Superior temporal gyrus (tissue), 1 donor: Measurements from ENCODE around the gene FAM186B.

Experiments used
- DNase-seq: peaks from one replicate; pipeline ENCODE4 v3.0.0-alpha.2; 2016; ENCODE audit errors: extremely low spot score

The FAM186B gene

DNA sequence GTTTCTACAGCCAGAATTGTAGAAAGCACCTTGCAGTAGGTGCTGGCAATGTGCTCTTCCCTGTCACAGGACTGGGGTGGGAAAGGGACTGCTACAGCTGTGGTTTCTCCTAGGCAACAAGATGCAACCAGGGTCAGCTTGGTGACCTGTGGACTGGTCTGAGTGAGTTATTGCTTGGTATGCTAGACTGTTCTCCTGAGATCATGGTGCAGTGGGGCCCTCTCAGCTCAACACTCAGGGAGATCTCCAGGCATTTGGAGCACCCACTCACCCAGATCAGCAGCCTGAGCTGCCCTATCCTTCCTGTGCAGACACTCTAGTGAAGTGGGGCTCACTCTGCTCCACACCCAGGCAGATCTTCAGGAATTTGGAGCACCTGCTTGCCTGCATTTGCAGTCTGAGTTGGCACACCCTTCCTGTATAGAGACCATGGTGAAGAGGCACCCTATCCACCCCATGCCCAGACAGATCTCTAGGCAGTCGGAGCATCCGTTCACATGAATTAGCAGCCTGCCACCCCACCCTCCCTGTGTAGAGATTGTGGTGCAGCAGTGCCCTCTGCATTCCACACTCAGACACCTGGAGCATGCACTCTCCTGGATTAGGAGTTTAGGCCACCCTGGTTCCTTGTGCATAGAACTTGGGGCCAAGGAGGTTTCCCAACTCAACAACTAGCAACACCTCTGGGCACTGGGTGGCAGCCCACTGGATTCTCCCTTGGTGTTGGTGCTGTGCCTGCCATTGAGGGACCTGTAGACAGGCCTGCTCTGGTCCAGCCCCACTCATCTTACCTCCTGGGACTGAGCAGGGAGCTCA lies 3.8 kb upstream of the FAM186B start:
- no peak for DNase-seq

DNA sequence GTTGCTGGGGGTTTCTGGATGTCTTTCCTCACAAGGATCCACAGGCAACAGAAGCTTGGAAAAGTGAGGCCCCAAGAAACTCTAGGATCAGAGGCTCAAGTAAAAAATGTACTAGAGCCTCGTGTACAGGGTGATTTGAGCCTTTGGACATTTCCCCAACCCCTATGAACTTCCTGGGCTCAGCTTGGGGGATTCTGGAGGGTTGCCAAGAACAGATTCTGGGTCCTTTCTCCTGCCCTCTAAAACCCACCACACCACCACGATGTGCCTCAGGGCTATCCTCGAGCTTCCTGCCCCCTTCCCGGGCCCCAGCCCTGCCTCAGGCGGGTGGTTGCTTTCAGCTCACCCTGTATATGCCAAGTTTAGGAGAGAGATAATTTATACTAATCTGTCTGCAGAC lies 583 bp downstream of the FAM186B start:
- no peak for DNase-seq

DNA sequence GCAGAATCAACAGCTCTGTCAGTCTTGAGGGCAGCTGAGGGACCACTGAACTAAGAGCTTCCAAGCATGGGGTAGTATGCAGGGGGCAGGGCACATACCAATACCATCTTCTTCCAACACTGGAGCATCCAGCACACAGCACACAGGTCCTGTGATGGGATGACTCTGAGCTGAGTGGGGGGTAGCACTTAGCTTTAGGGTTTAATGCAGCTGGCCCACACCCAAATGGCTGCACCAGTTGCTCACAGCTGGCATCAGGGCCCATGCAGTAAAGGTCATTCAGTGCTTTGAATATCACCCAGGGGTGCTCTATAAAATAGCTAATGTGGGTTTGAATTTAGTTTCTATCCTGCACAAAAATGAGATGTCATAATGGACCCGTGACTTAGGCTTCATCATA lies 1.7 kb downstream of the FAM186B start:
- DNase-seq = no peak

DNA sequence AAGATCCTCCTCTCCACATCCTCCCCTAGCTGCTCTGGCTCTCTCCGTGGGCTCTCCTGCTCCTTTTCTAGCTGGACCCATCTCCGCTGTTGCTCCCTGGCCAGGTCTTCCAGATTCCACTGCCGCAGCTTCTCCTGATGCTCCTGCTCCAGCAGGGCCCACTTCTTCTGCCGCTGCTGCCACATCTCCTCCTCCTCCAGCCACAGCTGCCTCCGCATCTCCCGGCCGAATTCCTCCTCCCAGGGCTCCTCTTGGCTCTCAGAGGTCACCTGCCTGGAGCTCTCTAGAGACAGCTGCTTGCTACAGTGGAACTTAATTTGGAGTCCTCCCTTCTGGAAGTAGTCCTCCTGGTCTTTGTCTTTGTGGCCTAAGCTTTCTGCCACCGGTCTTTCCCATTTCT lies 5.5 kb downstream of the FAM186B start:
- no peak for DNase-seq

DNA sequence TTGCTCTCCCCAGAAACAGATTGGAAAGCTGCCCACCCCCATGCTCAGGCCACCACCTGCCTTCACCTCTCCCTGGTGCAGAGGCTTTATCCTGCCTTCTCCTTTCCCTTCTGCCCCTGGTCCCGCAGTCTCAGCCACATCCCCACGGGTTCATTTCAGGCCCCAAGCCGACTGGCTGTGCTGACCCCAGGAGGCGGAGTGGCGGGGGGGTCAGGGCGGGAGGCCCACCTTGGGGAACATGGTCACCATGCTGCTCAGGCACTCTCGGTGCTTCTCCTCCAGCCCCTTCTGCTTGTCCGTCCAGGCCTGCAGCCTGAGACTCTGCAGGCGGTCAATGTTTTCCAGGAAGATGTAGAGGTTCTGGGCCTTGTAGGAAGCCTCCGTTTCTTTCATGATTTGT lies 6.9 kb downstream of the FAM186B start:
- DNase-seq = no peak

DNA sequence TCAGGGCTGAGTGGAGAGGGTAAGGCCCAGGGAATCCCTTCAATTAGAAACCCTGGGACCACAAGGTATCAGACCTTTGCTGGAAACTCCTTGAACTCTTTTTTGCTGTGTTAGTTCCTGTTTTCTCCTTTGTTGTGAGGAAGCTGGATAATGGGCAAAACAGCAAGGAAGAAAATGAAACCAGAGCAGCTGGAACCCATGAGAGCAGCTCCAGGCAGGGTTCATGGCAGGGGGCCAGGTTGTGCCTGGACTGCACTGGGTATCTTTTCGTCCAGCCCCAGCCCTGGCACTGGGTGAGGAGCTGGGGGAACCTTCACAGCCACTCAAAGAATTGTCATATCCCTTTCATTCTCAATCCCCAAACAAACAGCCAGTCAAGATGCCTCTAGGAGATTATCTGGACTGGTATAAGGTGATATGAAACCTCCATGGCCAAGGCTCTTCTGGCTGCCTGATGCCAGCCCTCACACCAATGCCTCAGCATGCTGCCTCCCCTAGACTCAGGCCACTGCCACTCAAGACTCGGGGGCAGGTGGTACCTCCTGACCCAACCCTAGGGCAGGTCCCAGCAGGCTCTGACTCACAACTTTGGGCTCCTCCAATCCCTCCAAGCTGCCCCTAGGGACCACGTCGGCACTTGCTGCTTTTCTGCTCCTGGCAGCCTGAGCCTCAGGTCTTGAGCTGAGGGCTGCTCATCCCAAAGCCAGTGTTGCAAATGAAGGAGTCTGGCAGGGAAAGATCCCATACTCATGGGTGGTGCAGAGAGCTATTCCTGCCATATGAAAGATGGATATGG lies 16.5 kb downstream of the FAM186B start:
- DNase-seq = no peak

DNA sequence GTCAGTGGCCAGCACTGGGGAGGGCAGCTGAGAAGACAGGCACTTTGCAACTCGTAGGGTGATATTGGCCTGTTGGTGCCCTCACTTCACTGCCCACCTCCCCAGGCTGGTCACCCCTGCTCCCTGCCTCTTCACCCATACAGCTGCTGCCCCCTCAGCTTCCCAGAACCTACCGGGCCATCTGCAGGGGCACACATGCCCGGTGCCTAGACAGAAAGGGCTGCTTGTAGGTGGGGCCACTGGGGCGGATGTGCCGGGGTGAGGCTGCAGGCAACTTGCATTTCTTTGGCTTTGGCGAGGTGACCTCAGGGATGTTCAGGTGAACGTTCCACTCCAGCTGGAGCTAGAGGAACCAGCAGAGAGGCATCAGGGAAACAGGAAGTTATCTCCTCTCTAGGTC lies 17.2 kb downstream of the FAM186B start:
- DNase-seq = no peak

DNA sequence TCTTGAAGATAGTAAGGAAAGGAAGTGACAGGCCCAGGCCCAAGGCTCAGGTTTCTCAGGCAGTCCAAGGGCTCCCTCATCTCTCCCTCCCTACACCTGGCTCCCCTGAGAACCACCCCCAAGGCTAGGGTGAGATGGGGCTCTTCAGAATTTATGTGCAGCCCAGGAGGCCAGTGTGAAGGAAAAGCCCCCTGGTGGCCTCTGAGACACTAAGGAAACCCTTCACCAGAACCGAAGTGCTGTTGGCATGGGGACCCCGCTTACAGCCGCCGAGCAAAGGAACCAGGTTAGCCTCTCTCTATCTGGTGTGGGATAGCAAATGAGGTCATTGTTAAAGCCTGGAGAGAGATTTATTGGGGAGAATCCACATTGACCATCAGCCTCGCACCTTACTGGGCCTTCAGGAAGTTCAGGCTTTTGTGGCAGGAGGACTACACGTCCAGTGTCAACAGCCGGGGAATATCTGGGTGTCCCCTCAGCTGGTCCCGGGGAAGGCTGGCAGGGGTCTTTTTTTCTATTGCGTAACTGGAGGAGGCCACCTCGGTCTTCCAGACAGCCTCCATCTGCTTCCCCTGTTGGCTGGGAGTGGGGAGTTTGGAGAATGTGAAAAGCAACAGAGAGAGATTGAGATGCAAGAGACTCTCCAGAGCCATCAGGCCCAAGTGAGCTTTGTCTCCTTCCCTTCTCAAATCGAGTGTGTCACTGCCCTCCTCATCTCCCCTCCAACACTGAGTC lies 18.1 kb downstream of the FAM186B start:
- DNase-seq = no peak

DNA sequence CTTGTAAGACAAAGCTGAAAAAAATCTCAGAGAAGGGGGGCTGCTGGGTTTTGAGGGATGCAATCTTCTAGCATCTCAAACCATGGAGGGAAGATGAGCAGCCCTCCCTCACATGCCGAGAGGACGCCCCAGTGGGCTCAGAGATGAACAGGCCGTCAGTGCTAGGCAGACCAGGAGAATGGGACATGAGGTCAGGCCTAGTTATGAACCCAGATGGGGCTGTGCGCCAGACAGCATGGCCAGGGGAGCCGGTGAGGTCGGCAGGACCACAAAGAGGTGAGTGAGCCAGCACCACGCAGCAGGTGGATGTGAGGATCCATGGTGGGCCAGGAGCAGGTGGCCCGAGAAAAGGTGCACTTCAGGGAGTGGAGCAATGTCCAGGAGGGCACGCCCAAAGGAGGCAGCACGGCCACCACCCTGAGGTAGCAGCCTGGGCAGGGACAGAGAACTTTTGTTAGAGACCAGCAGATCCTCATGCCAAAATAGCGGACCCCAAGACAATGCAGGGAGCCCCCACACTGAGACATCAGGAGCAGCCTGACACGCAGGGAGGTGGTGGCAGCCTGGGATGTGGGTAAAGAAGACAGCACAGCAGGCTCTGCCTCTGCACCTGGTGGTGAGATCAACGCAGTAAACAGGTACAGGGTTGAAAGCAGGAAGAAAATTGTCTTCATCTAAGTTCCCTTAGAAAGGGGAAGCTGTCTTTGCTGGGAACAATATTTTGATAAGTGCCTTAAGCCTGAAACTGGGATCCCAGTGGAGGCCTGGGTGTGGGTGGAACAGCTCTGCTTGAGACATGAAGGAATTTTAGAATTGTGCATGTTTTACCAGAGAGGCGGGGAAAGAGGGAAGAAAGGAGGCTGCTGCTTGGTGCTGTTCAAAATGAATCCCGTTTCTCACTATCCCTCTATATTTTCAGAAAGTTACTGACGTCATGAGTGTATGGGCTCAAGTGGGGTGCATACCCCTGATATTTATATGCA lies 19.7 kb downstream of the FAM186B start:
- no peak for DNase-seq

DNA sequence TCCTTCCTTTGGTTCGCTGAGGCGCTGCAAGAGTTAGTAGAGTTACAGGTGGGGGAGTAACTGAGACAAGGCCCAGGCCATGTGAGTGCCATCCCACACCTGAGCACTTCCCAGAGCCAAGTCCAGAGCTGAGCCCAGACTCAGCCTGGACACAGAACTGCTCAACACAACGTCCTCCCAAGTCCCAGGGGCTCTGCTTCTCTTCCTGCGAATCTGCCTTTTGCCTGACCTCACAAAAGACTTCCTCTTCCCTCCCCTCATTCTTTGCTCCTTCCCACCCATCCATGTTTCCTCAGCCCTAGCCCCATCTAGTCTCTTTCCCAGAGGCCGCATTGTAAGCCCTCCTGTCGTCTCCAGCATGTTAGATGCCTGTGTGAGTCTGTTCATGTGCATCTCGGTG lies 20.8 kb downstream of the FAM186B start:
- no peak for DNase-seq

DNA sequence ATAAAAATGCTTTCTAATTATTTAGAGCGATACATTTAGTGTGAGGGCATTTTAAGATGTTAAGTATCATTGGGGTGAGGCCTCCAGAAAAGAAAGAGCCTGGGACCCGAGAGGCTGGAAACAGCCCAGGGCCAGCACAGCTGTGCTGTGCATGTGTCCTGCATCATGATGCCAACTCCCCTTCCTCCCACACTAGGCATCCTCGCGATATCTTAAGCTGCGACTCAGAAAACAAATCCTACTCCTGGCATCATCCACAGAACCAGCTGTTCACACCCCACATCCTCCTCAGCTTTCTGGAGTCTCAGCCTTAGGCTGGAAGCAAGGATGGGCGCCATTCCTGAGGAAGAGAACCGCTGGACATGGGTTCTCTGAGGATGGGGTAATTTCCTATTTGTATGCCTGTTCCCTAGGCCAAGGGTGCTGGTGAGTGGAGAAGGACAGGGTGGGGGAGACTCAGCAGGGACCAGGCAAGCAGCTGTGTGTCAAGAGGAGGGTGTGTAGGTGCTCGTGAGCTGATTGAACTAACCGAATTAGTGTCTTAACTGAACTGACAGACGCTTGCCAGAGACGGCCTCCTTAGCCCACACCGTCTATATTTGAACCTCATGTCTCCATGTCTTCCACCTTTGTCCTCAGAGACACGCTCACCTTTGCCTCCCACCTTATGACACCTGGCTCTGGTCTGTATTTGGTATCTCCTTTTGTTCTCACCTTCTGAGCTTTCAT lies 21.9 kb downstream of the FAM186B start:
- peak; percentile 52 for DNase-seq

DNA sequence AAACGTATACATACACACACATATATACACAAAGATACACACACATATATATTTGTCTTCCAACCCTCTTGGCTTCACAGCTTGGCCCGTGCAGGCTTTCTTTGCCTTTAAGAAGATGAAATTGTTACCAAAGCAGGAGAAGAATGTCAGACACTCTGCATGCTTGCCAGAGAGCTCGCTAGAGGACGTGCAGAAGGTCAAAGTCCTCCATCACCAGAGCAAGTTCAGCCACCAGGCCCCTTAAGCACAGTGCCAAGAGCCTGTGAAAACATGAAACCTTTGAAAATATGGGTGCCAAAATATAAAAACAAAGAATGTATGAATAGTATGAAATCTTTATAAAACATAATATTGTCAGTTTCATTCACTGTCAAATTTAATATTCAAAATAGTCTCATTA lies 22.6 kb downstream of the FAM186B start:
- no peak for DNase-seq

DNA sequence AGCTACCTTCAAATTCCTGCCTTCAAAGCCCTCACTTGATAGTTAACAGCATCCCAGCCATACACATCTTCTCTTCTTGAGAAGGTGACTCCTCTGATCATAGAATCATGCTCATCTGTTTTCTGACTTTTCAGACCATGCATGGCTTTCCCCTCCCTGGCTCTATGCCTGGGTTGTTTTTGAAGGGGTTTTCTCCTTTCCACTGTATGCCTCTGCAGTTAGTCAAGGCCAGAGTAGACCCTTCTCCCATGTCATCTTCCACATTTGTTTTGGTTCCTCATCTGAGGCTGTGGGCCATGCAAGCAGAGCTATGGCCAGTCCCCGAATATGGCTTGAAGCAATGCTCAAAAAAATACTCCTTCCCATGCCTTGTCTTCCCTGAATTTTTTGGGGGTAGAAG lies 23.2 kb downstream of the FAM186B start:
- no peak for DNase-seq

DNA sequence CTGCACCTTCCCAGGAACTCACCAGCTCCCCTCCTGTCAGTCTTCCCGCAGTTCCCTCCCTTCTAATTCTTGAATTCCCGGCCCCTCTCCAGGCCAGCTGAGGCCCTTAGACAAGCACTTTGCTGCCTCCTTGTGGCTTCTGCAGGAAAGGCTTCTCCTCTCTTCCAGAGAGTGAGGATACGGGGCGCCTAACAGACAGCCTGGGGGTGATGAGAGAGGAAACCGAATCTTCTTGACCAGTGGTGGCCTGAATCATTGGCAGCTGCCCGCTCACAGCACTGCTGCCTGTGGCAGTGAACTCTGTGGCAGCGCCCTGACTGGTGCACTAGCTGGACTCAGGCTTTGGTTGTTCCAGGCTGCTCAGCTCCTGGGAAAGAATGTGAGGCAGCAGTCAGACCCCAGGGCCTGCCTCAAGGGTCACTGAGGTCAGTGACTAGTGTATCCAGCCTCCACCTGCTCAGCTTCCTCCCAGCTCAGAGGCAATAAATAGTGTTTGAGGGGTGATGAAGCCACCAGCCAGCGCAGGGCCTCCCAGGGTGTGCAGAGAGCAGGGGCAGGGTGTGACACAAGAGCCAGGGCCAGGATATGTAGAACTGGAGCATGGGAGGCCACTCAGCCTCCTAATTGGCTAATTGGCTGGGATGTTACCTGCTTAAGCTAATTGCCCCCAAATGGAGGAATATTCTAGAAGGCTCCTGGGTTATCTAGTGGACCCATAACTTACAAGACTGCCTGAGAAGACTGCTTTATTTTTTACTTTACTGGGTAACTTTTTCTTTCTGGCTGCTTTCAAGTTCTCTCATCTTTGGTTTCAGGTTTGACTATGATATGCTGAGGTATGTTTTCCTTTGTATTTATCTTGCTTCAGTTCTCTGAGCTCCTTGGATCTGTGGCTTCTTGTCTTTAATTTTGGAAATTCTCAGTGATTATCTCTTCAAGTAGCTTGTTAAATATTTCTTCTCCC lies 24.6 kb downstream of the FAM186B start:
- peak; percentile 89 for DNase-seq

DNA sequence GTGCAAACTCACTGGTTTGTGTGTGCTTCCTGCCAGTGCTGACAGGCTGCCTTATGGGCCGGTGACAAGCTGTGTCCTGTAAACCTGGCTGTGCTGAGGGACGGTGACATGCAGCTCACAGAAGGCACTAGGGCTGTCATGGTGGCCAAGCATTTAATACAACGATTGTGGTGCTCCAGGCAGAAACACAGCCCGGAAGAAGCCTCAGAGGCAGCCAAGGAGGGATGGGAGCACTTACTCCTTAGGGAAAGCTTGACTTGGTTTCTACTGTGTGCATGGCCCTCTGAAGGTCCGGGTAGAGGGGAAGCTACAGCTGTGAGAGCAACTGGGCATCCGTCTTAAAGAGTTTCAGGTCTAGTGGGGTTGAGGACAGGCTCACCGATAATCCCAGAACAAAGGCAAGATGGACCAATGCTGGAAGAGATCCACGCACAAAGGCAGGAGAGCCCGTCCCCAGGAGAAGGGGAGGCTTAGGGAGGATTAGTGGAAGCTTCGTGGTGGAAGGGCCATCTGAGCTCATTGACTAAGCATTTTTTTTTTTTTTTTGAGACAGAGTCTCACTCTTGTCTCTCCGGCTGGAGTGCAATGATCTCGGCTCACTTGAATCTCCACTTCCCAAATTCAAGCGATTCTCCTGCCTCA lies 26.8 kb downstream of the FAM186B start:
- no peak for DNase-seq

DNA sequence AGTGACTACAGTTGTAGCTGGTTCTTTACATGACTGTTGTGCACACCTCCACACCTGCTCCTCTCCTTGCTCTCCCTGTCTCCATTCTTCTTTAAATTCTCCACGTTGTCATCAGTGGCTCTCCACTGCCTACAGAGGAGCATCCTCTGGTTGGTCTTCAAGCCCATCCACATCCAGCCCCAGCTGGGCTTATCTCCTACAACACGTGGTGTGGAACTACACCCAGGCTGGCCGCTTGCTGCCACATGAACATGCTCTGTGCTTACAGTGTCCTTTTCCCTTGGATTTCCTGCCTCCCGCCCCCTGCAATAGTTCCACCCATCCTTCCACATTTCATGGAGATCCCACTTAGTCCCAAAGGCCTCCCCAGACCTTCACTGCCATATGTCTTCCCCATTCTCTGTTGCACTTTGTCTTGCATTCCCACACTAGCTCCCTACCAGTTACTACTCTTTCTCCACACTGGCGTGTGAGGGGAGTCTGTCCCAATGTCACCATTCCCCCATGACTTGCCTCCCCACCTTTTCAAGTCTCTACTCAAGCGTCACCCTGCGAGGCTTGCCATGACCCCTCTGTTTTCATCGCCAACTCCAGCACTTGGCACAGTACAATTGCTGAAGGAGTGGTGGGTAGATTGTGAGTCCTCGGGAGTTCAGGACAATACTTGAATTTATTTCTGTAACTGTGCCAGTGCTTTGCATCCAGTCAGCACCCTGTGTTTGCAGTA lies 27.7 kb downstream of the FAM186B start:
- DNase-seq = no peak

DNA sequence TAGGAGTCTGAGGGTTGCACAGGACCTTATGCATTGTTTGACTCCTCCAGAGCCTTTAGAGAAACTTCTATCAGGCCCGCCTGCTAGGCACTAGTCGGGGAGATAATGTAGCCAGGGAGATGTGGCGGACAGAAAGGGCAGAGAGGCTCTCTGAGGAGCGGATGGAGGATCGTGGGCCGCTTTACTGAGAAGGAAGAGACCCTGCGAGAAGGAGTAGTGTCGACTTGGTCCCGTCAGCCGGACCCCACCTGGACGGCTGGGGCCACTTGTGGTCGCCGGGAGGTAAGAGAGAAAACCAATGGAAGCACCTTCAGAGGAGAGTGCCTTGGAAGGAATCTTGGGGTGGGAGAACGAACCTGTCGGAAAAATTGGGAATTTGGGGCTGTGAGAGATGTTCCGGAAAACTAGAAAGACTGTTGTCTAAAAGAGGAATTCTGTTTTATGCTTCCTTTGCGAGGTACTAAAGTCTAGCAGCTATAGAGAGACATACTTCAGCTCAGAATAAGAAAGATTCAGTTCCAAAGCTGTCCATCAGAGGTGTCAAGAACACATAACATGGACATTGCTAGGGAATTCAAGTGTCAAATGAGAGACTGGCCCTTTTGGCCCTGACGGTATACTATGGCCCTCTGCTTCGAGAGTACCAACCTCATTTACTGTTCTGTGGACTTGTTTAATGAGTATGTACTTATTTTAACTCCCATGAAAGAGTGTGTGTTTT lies 36.8 kb downstream of the FAM186B start:
- DNase-seq = no peak
